Vagina (tissue), 2 donors: ENCODE data around the gene ZNF557.
A peak's percentile ranks its signal among the peaks of the same experiment; 100 is the strongest.

Experiments used
- CTCF ChIP-seq, 3 experiments: fragments of 450-650 bp in 2 of 3; fragments of 200-600 bp in 1 of 3; sonication (generic) in 1 of 3; IDR thresholded peaks; one replicate each; pipeline ENCODE4 v1.5.1; 2017 to 2019; ENCODE audit warnings: antibody characterized with exemption in 3 of 3, mild to moderate bottlenecking in 2 of 3, moderate library complexity in 2 of 3
- POLR2A ChIP-seq, 2 donors: fragments of 450-650 bp; IDR thresholded peaks; one replicate each; pipeline ENCODE4 v1.6.1; 2017; ENCODE audit warnings: antibody characterized with exemption in 2 of 2, mild to moderate bottlenecking in 2 of 2, moderate library complexity in 2 of 2
- POLR2AphosphoS5 ChIP-seq, 2 donors: sonication (generic); formaldehyde crosslinking; IDR thresholded peaks; one replicate each; pipeline ENCODE4 v1.9.0; 2017; ENCODE audit warnings: antibody characterized with exemption in 2 of 2, mild to moderate bottlenecking in 2 of 2, low read depth in 1 of 2; ENCODE audit not compliant: insufficient read depth in 1 of 2

GRCh38 chr19:7124782-7125181, 55.3 kb downstream of the ZNF557 start:
- no peak for TF ChIP-seq CTCF (IDR thresholded peaks at IDR 0.05)
- peak in 1 of 2 donors; percentile 55 for TF ChIP-seq POLR2AphosphoS5 (IDR thresholded peaks at IDR 0.05; ENCODE audit: insufficient read depth in 1 of 2, low read depth in 1 of 2)
- no peak for TF ChIP-seq POLR2A (IDR thresholded peaks at IDR 0.05)
